Tibial nerve (tissue), 4 donors: ENCODE results near the gene ITGA2. TPM values are rescaled to one million over a fixed set of nuclear protein-coding genes. Genes with fewer than 3 reads are reported as not detected.

Source experiments
- DNase-seq, 2 donors: peaks; one replicate each; pipeline ENCODE4 v3.0.0-alpha.2; 2019; ENCODE audit warnings: low spot score in 2 of 2
- H3K27ac ChIP-seq, 4 donors: fragments of 200-600 bp; sonication (generic) in 3 of 4; one replicate each; pipeline ENCODE4 v1.5.1; 2017 to 2019; ENCODE audit warnings: mild to moderate bottlenecking in 1 of 4
- H3K27me3 ChIP-seq, 2 donors: fragments of 200-600 bp; sonication (generic) in 1 of 2; one replicate each; pipeline versions ENCODE4 v1.5.1 to v1.6.0; 2017 to 2019
- H3K36me3 ChIP-seq, 3 donors: fragments of 200-600 bp; sonication (generic); one replicate each; pipeline ENCODE4 v1.5.1; 2018 to 2019
- H3K4me1 ChIP-seq, 4 donors: fragments of 200-600 bp; sonication (generic) in 3 of 4; one replicate each; pipeline ENCODE4 v1.5.1; 2017 to 2019
- H3K4me3 ChIP-seq, 4 donors: fragments of 200-600 bp; sonication (generic) in 3 of 4; one replicate each; pipeline ENCODE4 v1.5.1; 2017 to 2019; ENCODE audit warnings: mild to moderate bottlenecking in 1 of 4, moderate library complexity in 1 of 4
- H3K9me3 ChIP-seq, 4 donors: fragments of 200-600 bp; sonication (generic) in 3 of 4; one replicate each; pipeline ENCODE4 v1.5.1; 2017 to 2019
- CTCF ChIP-seq, 5 experiments: fragments of 200-600 bp in 3 of 5; fragments of 450-650 bp in 2 of 5; sonication (generic) in 3 of 5; IDR thresholded peaks; one replicate each; pipeline ENCODE4 v1.5.1; 2016 to 2019; ENCODE audit warnings: antibody characterized with exemption in 5 of 5, mild to moderate bottlenecking in 3 of 5, moderate library complexity in 2 of 5
- EP300 ChIP-seq, 2 donors: sonication (generic); formaldehyde crosslinking; IDR thresholded peaks; one replicate each; pipeline ENCODE4 v1.6.1; 2017; ENCODE audit warnings: antibody characterized with exemption in 2 of 2, mild to moderate bottlenecking in 1 of 2
- POLR2A ChIP-seq, 2 donors: fragments of 450-650 bp; IDR thresholded peaks; one replicate each; pipeline ENCODE4 v1.6.1; 2017; ENCODE audit warnings: antibody characterized with exemption in 2 of 2, mild to moderate bottlenecking in 2 of 2, moderate library complexity in 2 of 2
- WGBS, 2 donors: methylation state at CpG; one replicate each; pipeline ENCODE4 v1.1.5; 2018; 5-methylcytosine and 5-hydroxymethylcytosine counted together
- total RNA-seq, 4 donors: library from RNA; depleted of rRNA; stranded (reverse); fragments of >200 nt; gene quantifications; one replicate each; pipeline ENCODE4 v1.1.0, GENCODE V29; 2016

Gene ITGA2
- total RNA-seq, 4 donors from 2014 or later: 3.7 to 6.1 (median 5.4) TPM

GRCh38 chr5:52977264-52977897 lies 11.8 kb upstream of the ITGA2 start:
- TF ChIP-seq CTCF (IDR thresholded peaks at IDR 0.05) (no peak), EP300 (IDR thresholded peaks at IDR 0.05) (no peak), POLR2A (IDR thresholded peaks at IDR 0.05) (no peak)
- 95 to 96% methylated on average over 4 to 7 of the region's 7 CpGs for WGBS, 2 donors
- H3K27me3 ChIP-seq: no peaks in the 10 kb centered on the region

GRCh38 chr5:52981507-52981906 lies 7.6 kb upstream of the ITGA2 start:
- Histone ChIP-seq H3K4me1 (peaks cover 0 to 6% (median 0%) of the 10 kb centered on the region in 4 donors), H3K27ac (no peak overlapping the region), H3K36me3 (no peaks in the 10 kb centered on the region), H3K4me3 (no peak overlapping the region), H3K9me3 (peaks cover 0 to 6% (median under 1%) of the 10 kb centered on the region in 4 donors), H3K27me3 (no peaks in the 10 kb centered on the region)
- no peak for DNase-seq
- no peak for TF ChIP-seq EP300 (IDR thresholded peaks at IDR 0.05)
- TF ChIP-seq CTCF (IDR thresholded peaks at IDR 0.05): no peak
- TF ChIP-seq POLR2A (IDR thresholded peaks at IDR 0.05): no peak
- WGBS, 2 donors: 89 to 93% methylated on average over 4 of the region's 4 CpGs

More at GRCh38 chr5:52977264-52977897, 11.8 kb upstream of the ITGA2 start:
- H3K4me1 ChIP-seq: no peaks in the 10 kb centered on the region
- no peak for DNase-seq
- no peak overlapping the region for H3K27ac ChIP-seq
- H3K4me3 ChIP-seq: no peak overlapping the region
- no peaks in the 10 kb centered on the region for H3K36me3 ChIP-seq
- peaks cover 0 to 16% (median 1%) of the 10 kb centered on the region in 4 donors for H3K9me3 ChIP-seq

GRCh38 chr5:52983731-52984636 lies 5.2 kb upstream of the ITGA2 start:
- H3K4me3 ChIP-seq: no peak overlapping the region
- no peaks in the 10 kb centered on the region for H3K36me3 ChIP-seq
- H3K27ac ChIP-seq: no peak overlapping the region
- H3K4me1 ChIP-seq: peaks cover 0 to 16% (median 0%) of the 10 kb centered on the region in 4 donors
- no peak for DNase-seq
- H3K27me3 ChIP-seq: no peaks in the 10 kb centered on the region
- H3K9me3 ChIP-seq: no peaks in the 10 kb centered on the region
- 31 to 41% methylated on average over 3 of the region's 3 CpGs for WGBS, 2 donors
- TF ChIP-seq EP300 (IDR thresholded peaks at IDR 0.05) (no peak), POLR2A (IDR thresholded peaks at IDR 0.05) (no peak), CTCF (IDR thresholded peaks at IDR 0.05) (no peak)

- 83 to 92% methylated on average over 3 of the region's 3 CpGs for WGBS, 2 donors
- Histone ChIP-seq H3K9me3 (no peaks in the 10 kb centered on the region), H3K4me3 (no peak overlapping the region), H3K36me3 (no peaks in the 10 kb centered on the region), H3K4me1 (peaks cover 0 to 27% (median 0%) of the 10 kb centered on the region in 4 donors), H3K27me3 (no peaks in the 10 kb centered on the region), H3K27ac (no peak overlapping the region)
- no peak for TF ChIP-seq CTCF (IDR thresholded peaks at IDR 0.05)
- TF ChIP-seq EP300 (IDR thresholded peaks at IDR 0.05): no peak
- TF ChIP-seq POLR2A (IDR thresholded peaks at IDR 0.05): no peak
- DNase-seq: no peak
Measured at GRCh38 chr5:52985306-52985705, 3.8 kb upstream of the ITGA2 start.
